ENCODE data around the gene CYB5RL.
"Not testable (repeated sequence)": the region's sequence is repeated elsewhere in the genome, so short reads cannot be mapped to it uniquely, and the experiment has no call there.

DNA sequence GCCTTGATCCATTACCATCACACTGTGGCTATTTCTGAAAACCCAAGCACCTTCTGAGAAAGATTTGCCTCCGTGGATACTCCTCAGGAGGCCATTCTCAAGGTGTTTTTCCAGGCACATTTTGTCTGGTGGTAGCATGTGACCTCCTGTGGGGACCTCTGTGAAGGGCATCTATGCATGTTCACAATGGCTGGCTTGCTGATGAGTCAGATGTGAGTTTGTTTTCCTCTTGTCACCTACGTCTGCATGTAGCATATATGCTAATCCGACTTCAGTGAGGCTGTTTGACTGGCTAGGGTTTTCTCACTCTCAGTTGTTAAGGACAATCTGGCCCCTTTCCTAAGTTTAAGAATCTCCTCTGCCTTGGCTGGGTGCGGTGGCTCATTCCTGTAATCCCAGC, 8.1 kb upstream of the CYB5RL start:
- TF ChIP-seq, protein P1, sequence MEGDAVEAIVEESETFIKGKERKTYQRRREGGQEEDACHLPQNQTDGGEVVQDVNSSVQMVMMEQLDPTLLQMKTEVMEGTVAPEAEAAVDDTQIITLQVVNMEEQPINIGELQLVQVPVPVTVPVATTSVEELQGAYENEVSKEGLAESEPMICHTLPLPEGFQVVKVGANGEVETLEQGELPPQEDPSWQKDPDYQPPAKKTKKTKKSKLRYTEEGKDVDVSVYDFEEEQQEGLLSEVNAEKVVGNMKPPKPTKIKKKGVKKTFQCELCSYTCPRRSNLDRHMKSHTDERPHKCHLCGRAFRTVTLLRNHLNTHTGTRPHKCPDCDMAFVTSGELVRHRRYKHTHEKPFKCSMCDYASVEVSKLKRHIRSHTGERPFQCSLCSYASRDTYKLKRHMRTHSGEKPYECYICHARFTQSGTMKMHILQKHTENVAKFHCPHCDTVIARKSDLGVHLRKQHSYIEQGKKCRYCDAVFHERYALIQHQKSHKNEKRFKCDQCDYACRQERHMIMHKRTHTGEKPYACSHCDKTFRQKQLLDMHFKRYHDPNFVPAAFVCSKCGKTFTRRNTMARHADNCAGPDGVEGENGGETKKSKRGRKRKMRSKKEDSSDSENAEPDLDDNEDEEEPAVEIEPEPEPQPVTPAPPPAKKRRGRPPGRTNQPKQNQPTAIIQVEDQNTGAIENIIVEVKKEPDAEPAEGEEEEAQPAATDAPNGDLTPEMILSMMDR (IDR thresholded peaks at IDR 0.05) = not testable (repeated sequence)
- TF ChIP-seq TEAD4 (CRISPR knock-in tag; IDR thresholded peaks at IDR 0.05); TP53 (CRISPR knock-in tag; IDR thresholded peaks at IDR 0.05); NR3C1 (CRISPR knock-in tag; conservative IDR thresholded peaks at IDR 0.05; ENCODE audit: low read depth); FOXK1 (CRISPR knock-in tag; IDR thresholded peaks at IDR 0.05); ZNF423 (CRISPR knock-in tag; IDR thresholded peaks at IDR 0.05); SMAD3 (CRISPR knock-in tag; IDR thresholded peaks at IDR 0.05; ENCODE audit: borderline replicate concordance); GTF2I (CRISPR knock-in tag; conservative IDR thresholded peaks at IDR 0.05); HMGA2 (CRISPR knock-in tag; IDR thresholded peaks at IDR 0.05): not testable (repeated sequence)
- TF ChIP-seq, protein P2, sequence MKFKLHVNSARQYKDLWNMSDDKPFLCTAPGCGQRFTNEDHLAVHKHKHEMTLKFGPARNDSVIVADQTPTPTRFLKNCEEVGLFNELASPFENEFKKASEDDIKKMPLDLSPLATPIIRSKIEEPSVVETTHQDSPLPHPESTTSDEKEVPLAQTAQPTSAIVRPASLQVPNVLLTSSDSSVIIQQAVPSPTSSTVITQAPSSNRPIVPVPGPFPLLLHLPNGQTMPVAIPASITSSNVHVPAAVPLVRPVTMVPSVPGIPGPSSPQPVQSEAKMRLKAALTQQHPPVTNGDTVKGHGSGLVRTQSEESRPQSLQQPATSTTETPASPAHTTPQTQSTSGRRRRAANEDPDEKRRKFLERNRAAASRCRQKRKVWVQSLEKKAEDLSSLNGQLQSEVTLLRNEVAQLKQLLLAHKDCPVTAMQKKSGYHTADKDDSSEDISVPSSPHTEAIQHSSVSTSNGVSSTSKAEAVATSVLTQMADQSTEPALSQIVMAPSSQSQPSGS (CRISPR knock-in tag; IDR thresholded peaks at IDR 0.05; ENCODE audit: borderline replicate concordance, low read depth) = not testable (repeated sequence)
- TF ChIP-seq, protein P3, sequence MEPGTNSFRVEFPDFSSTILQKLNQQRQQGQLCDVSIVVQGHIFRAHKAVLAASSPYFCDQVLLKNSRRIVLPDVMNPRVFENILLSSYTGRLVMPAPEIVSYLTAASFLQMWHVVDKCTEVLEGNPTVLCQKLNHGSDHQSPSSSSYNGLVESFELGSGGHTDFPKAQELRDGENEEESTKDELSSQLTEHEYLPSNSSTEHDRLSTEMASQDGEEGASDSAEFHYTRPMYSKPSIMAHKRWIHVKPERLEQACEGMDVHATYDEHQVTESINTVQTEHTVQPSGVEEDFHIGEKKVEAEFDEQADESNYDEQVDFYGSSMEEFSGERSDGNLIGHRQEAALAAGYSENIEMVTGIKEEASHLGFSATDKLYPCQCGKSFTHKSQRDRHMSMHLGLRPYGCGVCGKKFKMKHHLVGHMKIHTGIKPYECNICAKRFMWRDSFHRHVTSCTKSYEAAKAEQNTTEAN (CRISPR knock-in tag; IDR thresholded peaks at IDR 0.05) = not testable (repeated sequence)
- TF ChIP-seq, protein P4, sequence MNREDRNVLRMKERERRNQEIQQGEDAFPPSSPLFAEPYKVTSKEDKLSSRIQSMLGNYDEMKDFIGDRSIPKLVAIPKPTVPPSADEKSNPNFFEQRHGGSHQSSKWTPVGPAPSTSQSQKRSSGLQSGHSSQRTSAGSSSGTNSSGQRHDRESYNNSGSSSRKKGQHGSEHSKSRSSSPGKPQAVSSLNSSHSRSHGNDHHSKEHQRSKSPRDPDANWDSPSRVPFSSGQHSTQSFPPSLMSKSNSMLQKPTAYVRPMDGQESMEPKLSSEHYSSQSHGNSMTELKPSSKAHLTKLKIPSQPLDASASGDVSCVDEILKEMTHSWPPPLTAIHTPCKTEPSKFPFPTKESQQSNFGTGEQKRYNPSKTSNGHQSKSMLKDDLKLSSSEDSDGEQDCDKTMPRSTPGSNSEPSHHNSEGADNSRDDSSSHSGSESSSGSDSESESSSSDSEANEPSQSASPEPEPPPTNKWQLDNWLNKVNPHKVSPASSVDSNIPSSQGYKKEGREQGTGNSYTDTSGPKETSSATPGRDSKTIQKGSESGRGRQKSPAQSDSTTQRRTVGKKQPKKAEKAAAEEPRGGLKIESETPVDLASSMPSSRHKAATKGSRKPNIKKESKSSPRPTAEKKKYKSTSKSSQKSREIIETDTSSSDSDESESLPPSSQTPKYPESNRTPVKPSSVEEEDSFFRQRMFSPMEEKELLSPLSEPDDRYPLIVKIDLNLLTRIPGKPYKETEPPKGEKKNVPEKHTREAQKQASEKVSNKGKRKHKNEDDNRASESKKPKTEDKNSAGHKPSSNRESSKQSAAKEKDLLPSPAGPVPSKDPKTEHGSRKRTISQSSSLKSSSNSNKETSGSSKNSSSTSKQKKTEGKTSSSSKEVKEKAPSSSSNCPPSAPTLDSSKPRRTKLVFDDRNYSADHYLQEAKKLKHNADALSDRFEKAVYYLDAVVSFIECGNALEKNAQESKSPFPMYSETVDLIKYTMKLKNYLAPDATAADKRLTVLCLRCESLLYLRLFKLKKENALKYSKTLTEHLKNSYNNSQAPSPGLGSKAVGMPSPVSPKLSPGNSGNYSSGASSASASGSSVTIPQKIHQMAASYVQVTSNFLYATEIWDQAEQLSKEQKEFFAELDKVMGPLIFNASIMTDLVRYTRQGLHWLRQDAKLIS (CRISPR knock-in tag; IDR thresholded peaks at IDR 0.05; ENCODE audit: borderline replicate concordance) = not testable (repeated sequence)
- TF ChIP-seq, protein P5, sequence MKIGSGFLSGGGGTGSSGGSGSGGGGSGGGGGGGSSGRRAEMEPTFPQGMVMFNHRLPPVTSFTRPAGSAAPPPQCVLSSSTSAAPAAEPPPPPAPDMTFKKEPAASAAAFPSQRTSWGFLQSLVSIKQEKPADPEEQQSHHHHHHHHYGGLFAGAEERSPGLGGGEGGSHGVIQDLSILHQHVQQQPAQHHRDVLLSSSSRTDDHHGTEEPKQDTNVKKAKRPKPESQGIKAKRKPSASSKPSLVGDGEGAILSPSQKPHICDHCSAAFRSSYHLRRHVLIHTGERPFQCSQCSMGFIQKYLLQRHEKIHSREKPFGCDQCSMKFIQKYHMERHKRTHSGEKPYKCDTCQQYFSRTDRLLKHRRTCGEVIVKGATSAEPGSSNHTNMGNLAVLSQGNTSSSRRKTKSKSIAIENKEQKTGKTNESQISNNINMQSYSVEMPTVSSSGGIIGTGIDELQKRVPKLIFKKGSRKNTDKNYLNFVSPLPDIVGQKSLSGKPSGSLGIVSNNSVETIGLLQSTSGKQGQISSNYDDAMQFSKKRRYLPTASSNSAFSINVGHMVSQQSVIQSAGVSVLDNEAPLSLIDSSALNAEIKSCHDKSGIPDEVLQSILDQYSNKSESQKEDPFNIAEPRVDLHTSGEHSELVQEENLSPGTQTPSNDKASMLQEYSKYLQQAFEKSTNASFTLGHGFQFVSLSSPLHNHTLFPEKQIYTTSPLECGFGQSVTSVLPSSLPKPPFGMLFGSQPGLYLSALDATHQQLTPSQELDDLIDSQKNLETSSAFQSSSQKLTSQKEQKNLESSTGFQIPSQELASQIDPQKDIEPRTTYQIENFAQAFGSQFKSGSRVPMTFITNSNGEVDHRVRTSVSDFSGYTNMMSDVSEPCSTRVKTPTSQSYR (CRISPR knock-in tag; IDR thresholded peaks at IDR 0.05) = not testable (repeated sequence)
- TF ChIP-seq, protein P6, sequence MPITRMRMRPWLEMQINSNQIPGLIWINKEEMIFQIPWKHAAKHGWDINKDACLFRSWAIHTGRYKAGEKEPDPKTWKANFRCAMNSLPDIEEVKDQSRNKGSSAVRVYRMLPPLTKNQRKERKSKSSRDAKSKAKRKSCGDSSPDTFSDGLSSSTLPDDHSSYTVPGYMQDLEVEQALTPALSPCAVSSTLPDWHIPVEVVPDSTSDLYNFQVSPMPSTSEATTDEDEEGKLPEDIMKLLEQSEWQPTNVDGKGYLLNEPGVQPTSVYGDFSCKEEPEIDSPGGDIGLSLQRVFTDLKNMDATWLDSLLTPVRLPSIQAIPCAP (CRISPR knock-in tag; IDR thresholded peaks at IDR 0.05) = not testable (repeated sequence)

Measured in WTC11 (cell line).